Right lobe of liver (tissue), 6 donors: Measurements from ENCODE around the gene ZNRD2. TPM values are rescaled to one million over a fixed set of nuclear protein-coding genes. Genes with fewer than 3 reads are reported as not detected.

ENCODE experiments used
- ATAC-seq, 4 donors: fragments of 200-7000 bp; cut with Tn5 transposase; one replicate each; pipeline ENCODE4 v1.9.1; 2020; ENCODE audit warnings: mild to moderate bottlenecking in 4 of 4, moderate library complexity in 4 of 4
- DNase-seq, 3 donors: peaks; one replicate each; pipeline ENCODE4 v3.0.0-alpha.2; 2020
- H3K27ac ChIP-seq, 3 donors: fragments of 200-600 bp; one replicate each; pipeline ENCODE4 v1.8.0; 2022
- H3K27me3 ChIP-seq, 2 donors: fragments of 200-600 bp; one replicate each; pipeline ENCODE4 v1.8.0; 2022
- H3K36me3 ChIP-seq, 4 donors: fragments of 200-600 bp; sonication (generic) in 1 of 4; one replicate each; pipeline versions ENCODE4 v1.5.1 to v1.8.0; 2017 to 2022; ENCODE audit warnings: control low read depth in 1 of 4
- H3K4me1 ChIP-seq, 4 donors: fragments of 200-600 bp; sonication (generic) in 1 of 4; one replicate each; pipeline versions ENCODE4 v1.5.1 to v1.8.0; 2017 to 2022; ENCODE audit warnings: control low read depth in 1 of 4
- H3K4me3 ChIP-seq, 3 donors: fragments of 200-600 bp; one replicate each; pipeline ENCODE4 v1.8.0; 2022
- H3K9me3 ChIP-seq, 4 donors: fragments of 200-600 bp; sonication (generic) in 1 of 4; one replicate each; pipeline versions ENCODE4 v1.5.1 to v1.8.0; 2017 to 2022; ENCODE audit warnings: control low read depth in 1 of 4
- POLR2A ChIP-seq: fragments of 450-650 bp; IDR thresholded peaks from one replicate; pipeline ENCODE4 v1.6.1; 2017; ENCODE audit warnings: antibody characterized with exemption, mild to moderate bottlenecking
- WGBS: methylation state at CpG from one replicate; pipeline ENCODE4 v1.1.6; 2018; ENCODE audit warnings: low coverage, low lambda C conversion rate; ENCODE audit not compliant: insufficient coverage; ENCODE audit errors: missing lambda C conversion rate; 5-methylcytosine and 5-hydroxymethylcytosine counted together
- intact Hi-C, 2 donors: fragments of 100-400 bp; cut with DNase I; formaldehyde crosslinking; loops; one replicate each; pipeline versions ENCODE4 v1.11.2 to v1.14.1; 2022
- total RNA-seq, 6 experiments: library from RNA; depleted of rRNA in 2 of 6; stranded (reverse); fragments of >200 nt in 2 of 6; fragmentation: NEBNext Ultra II Directional in 3 of 6; extraction: Animal tissue kit (Norgen Biotek cat#: 25700) in 3 of 6; gene quantifications; one replicate each; pipeline versions ENCODE4 v1.1.0 to v1.2.4, GENCODE V29; 2016 to 2023
- TF ChIP-seq, protein P1 (sequence below), 4 donors: fragments of 200-600 bp in 3 of 4; fragments of 450-650 bp in 1 of 4; IDR thresholded peaks; one replicate each; pipeline versions ENCODE4 v1.5.1 to v1.8.0; 2016 to 2022; ENCODE audit warnings: antibody characterized with exemption in 4 of 4, mild to moderate bottlenecking in 2 of 4
- donor health status: DM: no; HTN: yes; CAD: no.
- donor health status: DM: no; HTN: no; CAD: no.
- donor health status: DM: no; HTN: no; CAD: no.
- donor health status: DM: no; HTN: yes; CAD: no.
- donor health status: DM: no; HTN: yes; CAD: no.

ZNRD2 gene
- total RNA-seq, 6 experiments from 2014 or later = 11.6 to 43.2 (median 16.5) TPM

DNA sequence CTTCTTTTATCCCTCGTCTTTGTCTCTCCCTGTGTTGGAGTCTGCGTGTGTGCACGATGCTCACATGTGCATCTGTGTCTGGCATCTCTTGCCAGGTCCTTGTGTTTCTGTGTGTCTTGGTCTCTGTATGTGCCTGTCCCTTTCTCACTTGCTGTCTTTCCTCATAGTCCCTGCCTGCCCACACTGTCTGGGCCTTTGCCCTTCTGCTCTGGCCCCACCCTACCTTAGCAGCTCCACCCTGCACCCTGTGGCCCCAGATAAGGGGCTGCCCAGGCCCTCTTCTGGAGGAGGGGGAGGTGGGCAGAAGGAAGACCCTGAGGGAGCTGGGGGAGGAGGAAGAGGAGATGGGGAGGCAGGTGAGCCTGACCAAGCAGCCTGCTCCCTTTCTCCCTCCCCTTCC, 8.4 kb downstream of the ZNRD2 start:
- H3K36me3 ChIP-seq = no peaks in the 10 kb centered on the region

DNA sequence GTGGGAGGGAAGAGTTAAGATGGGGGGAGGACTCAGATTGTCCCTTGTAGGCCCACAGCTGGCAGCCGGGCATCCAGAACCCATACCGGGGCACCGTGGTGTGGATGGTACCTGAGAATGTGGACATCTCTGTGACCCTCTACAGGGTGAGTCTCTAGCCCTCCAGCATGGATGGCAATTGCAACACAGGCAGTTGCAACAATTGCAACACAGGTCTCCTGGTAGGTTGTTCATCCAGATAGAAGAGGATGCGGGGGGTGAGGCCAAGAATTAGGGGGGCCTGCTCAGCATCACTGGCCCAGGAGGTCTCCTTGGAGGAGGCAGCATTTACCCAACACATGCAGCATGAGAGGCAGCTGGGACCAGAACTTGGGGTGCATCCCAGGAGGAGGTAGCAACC, 9.0 kb downstream of the ZNRD2 start:
- WGBS = 76% methylated on average over 3 of the region's 4 CpGs
- Histone ChIP-seq H3K27me3 (no peaks in the 10 kb centered on the region), H3K36me3 (no peaks in the 10 kb centered on the region), H3K27ac (no peak overlapping the region), H3K4me1 (peaks cover 0 to 21% (median 0%) of the 10 kb centered on the region in 4 donors), H3K9me3 (no peaks in the 10 kb centered on the region), H3K4me3 (no peak overlapping the region)
- DNase-seq = no peak
- ATAC-seq = no peak
- intact Hi-C loops = loop anchor here in 1 of 2 donors (5.0 kb wide), 1 partner anchor 37 kb away; no protein-coding TSS in a partner anchor
- TF ChIP-seq POLR2A = no peak
- TF ChIP-seq, protein P1, sequence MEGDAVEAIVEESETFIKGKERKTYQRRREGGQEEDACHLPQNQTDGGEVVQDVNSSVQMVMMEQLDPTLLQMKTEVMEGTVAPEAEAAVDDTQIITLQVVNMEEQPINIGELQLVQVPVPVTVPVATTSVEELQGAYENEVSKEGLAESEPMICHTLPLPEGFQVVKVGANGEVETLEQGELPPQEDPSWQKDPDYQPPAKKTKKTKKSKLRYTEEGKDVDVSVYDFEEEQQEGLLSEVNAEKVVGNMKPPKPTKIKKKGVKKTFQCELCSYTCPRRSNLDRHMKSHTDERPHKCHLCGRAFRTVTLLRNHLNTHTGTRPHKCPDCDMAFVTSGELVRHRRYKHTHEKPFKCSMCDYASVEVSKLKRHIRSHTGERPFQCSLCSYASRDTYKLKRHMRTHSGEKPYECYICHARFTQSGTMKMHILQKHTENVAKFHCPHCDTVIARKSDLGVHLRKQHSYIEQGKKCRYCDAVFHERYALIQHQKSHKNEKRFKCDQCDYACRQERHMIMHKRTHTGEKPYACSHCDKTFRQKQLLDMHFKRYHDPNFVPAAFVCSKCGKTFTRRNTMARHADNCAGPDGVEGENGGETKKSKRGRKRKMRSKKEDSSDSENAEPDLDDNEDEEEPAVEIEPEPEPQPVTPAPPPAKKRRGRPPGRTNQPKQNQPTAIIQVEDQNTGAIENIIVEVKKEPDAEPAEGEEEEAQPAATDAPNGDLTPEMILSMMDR (IDR thresholded peaks at IDR 0.05) = no peak

More for the DNA sequence above, 8.4 kb downstream of the ZNRD2 start:
- Histone ChIP-seq H3K27me3 (no peaks in the 10 kb centered on the region), H3K4me1 (peaks cover 0 to 26% (median 3%) of the 10 kb centered on the region in 4 donors), H3K27ac (no peak overlapping the region), H3K4me3 (no peak overlapping the region), H3K9me3 (no peaks in the 10 kb centered on the region)
- TF ChIP-seq, protein P1 (IDR thresholded peaks at IDR 0.05) = no peak
- no peak for ATAC-seq
- peak in 1 of 3 donors; percentile 31 for DNase-seq
- WGBS = 86% methylated on average over 3 of the region's 3 CpGs
- intact Hi-C loops = loop anchor here in 1 of 2 donors (5.0 kb wide), 1 partner anchor 36 kb away; no protein-coding TSS in a partner anchor

DNA sequence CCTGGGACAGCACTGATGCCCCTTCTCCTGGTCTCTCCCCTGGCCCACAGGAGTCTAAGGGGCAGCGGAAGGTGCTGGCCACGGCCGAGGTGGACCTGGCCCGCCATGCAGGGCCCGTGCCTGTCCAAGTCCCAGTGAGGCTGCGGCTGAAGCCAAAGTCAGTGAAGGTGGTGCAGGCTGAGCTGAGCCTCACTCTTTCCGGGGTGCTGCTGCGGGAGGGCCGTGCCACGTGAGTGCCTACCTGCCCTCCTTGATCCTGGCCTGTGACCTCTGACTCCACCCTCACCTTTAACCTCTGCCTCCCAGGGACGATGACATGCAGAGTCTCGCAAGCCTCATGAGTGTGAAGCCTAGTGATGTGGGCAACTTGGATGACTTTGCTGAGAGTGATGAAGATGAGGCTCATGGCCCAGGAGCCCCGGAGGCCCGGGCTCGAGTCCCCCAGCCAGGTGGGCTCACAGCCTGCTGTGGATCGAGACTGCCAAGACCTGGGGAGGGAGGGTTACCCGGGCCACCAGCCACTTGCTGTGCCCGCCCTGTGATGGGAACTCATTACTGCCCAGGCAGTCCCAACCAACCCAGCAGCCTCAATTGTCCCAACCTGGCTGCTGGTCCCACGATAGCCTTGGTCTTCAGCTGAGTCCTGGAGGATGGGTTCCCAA, 9.9 kb downstream of the ZNRD2 start:
- intact Hi-C loops = no loop called here
- WGBS = 100% methylated on average over 2 of the region's 19 CpGs
- ATAC-seq (no peak), DNase-seq (no peak)
- Histone ChIP-seq H3K4me3 (no peak overlapping the region), H3K4me1 (peaks cover 0 to 13% (median 0%) of the 10 kb centered on the region in 4 donors), H3K9me3 (no peaks in the 10 kb centered on the region), H3K27ac (no peak overlapping the region), H3K36me3 (no peaks in the 10 kb centered on the region), H3K27me3 (no peaks in the 10 kb centered on the region)
- no peak for TF ChIP-seq POLR2A
- TF ChIP-seq, protein P1 (IDR thresholded peaks at IDR 0.05) = no peak

DNA sequence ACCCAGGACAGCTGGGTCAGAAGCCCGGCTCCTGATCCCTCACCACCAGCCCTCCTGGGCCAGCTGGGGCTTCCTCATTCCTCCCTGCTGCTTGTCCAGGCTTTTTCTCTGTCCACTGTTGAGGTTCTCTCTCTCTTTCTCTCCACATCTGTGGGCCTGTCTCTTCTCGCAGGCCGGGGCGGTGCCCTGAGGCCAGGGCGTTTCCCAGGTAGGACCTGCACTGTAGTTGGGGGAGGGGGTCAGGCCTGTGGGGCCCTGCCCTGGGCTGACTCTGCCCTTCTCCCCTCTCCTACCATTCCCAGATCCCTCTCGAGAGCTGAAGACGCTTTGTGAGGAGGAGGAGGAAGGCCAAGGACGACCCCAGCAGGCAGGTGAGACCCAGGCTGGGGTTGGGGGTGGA, 10.5 kb downstream of the ZNRD2 start:
- intact Hi-C loops = no loop called here
- Histone ChIP-seq H3K36me3 (no peaks in the 10 kb centered on the region), H3K4me3 (no peak overlapping the region), H3K27me3 (no peaks in the 10 kb centered on the region), H3K4me1 (peaks cover 0 to 9% (median 0%) of the 10 kb centered on the region in 4 donors), H3K9me3 (no peaks in the 10 kb centered on the region), H3K27ac (no peak overlapping the region)
- TF ChIP-seq POLR2A = no peak
- WGBS = no CpG with 5 or more reads among the region's 8 CpGs
- DNase-seq = no peak
- ATAC-seq = no peak

DNA sequence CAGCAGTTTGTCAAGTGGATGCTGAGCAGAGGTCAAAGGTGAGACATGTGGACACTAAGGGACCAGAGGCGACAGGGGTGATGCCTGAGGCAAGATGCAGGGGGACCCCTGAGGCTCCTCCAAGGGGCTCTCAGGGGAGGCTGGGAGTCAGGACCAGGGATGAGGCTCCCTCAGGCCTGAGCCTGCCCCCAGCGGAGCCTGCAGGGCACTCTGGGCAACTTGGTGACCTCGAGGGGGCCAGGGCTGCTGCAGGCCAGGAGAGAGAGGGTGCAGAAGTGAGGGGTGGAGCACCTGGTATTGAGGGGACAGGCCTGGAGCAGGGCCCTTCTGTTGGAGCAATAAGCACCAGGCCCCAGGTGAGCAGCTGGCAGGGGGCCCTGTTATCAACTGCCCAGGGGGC, 11.7 kb downstream of the ZNRD2 start:
- peaks cover 0 to 8% (median 0%) of the 10 kb centered on the region in 4 donors for H3K4me1 ChIP-seq
- no peak overlapping the region for H3K27ac ChIP-seq
- no peak overlapping the region for H3K4me3 ChIP-seq
- H3K27me3 ChIP-seq = no peaks in the 10 kb centered on the region
- TF ChIP-seq, protein P1 (IDR thresholded peaks at IDR 0.05) = no peak
- TF ChIP-seq POLR2A = no peak
- WGBS = no CpG with 5 or more reads among the region's 3 CpGs
- no peaks in the 10 kb centered on the region for H3K9me3 ChIP-seq
- H3K36me3 ChIP-seq = no peaks in the 10 kb centered on the region
- DNase-seq (no peak), ATAC-seq (no peak)
- intact Hi-C loops = no loop called here
